Liver (tissue), 9 donors: ENCODE measurements around the gene PLAAT4. TPM values are rescaled to one million over a fixed set of nuclear protein-coding genes. Genes with fewer than 3 reads are reported as not detected.

Experiments used
- DNase-seq: peaks from one replicate; pipeline ENCODE4 v3.0.0-alpha.2; 2017; ENCODE audit warnings: low spot score
- H3K27ac ChIP-seq, 2 donors: one replicate each; pipeline ENCODE4 v1.7.0; 2013; ENCODE audit warnings: inconsistent platforms in 2 of 2, low read length in 2 of 2, control low read depth in 1 of 2, low read depth in 1 of 2, mild to moderate bottlenecking in 1 of 2
- H3K27me3 ChIP-seq, 4 donors: one replicate each; pipeline versions ENCODE4 v1.6.1 to v1.7.0; 2013; ENCODE audit warnings: low read length in 3 of 4, inconsistent platforms in 1 of 4, mild to moderate bottlenecking in 1 of 4, moderate library complexity in 1 of 4; ENCODE audit not compliant: control insufficient read depth in 4 of 4, insufficient read depth in 4 of 4
- H3K36me3 ChIP-seq, 4 donors: one replicate each; pipeline versions ENCODE4 v1.6.1 to v1.7.0; 2013; ENCODE audit warnings: low read length in 3 of 4, mild to moderate bottlenecking in 3 of 4, low read depth in 1 of 4, moderate library complexity in 1 of 4; ENCODE audit not compliant: control insufficient read depth in 4 of 4, insufficient read depth in 3 of 4
- H3K4me1 ChIP-seq, 4 donors: one replicate each; pipeline versions ENCODE4 v1.6.1 to v1.7.0; 2013; ENCODE audit warnings: low read length in 3 of 4, mild to moderate bottlenecking in 3 of 4, moderate library complexity in 1 of 4; ENCODE audit not compliant: control insufficient read depth in 4 of 4, insufficient read depth in 4 of 4
- H3K4me3 ChIP-seq, 3 donors: one replicate each; pipeline versions ENCODE4 v1.6.1 to v1.7.0; 2013; ENCODE audit warnings: low read length in 3 of 3, control low read depth in 1 of 3, low read depth in 1 of 3, mild to moderate bottlenecking in 1 of 3
- H3K9ac ChIP-seq, 2 donors: one replicate each; pipeline ENCODE4 v1.7.0; 2013; ENCODE audit warnings: low read length in 2 of 2, mild to moderate bottlenecking in 2 of 2, moderate library complexity in 2 of 2, control low read depth in 1 of 2, low read depth in 1 of 2
- H3K9me3 ChIP-seq, 4 donors: one replicate each; pipeline versions ENCODE4 v1.6.1 to v1.7.0; 2013; ENCODE audit warnings: low read length in 3 of 4; ENCODE audit not compliant: control insufficient read depth in 4 of 4
- ATF3 ChIP-seq: IDR thresholded peaks from 2 replicates; pipeline ENCODE4 v1.6.1; 2016; ENCODE audit warnings: antibody characterized with exemption
- CTCF ChIP-seq: fragments of 150-350 bp; IDR thresholded peaks from 2 replicates; pipeline ENCODE4 v1.5.1; 2017; ENCODE audit warnings: improper control_type of control experiment, low read depth, low read length; ENCODE audit not compliant: missing input control
- FOXA1 ChIP-seq: IDR thresholded peaks from 2 replicates; pipeline ENCODE4 v1.6.1; 2016; ENCODE audit warnings: antibody characterized with exemption
- FOXA2 ChIP-seq: IDR thresholded peaks from 2 replicates; pipeline ENCODE4 v1.6.1; 2016; ENCODE audit warnings: antibody characterized with exemption
- GABPA ChIP-seq, 2 donors: IDR thresholded peaks in 1 of 2; conservative IDR thresholded peaks in 1 of 2; 2 replicates each; pipeline ENCODE4 v1.6.1; 2016; ENCODE audit warnings: antibody characterized with exemption in 2 of 2, mild to moderate bottlenecking in 1 of 2, moderate library complexity in 1 of 2
- HNF4A ChIP-seq, 2 donors: conservative IDR thresholded peaks; 2 replicates each; pipeline ENCODE4 v1.6.1; 2016; ENCODE audit warnings: antibody characterized with exemption in 2 of 2, mild to moderate bottlenecking in 2 of 2
- HNF4G ChIP-seq: IDR thresholded peaks from 2 replicates; pipeline ENCODE4 v1.6.1; 2016; ENCODE audit warnings: antibody characterized with exemption
- JUND ChIP-seq, 2 donors: IDR thresholded peaks; 2 replicates each; pipeline ENCODE4 v1.6.1; 2016; ENCODE audit warnings: antibody characterized with exemption in 2 of 2
- MAX ChIP-seq: IDR thresholded peaks from 2 replicates; pipeline ENCODE4 v1.6.1; 2016; ENCODE audit warnings: antibody characterized with exemption
- NR2F2 ChIP-seq: IDR thresholded peaks from 2 replicates; pipeline ENCODE4 v1.6.1; 2016; ENCODE audit warnings: antibody characterized with exemption
- RAD21 ChIP-seq, 2 donors: IDR thresholded peaks; 2 replicates each; pipeline ENCODE4 v1.6.1; 2016; ENCODE audit warnings: antibody characterized with exemption in 2 of 2, mild to moderate bottlenecking in 2 of 2
- REST ChIP-seq: IDR thresholded peaks from 2 replicates; pipeline ENCODE4 v1.6.1; 2016; ENCODE audit warnings: antibody characterized with exemption, mild to moderate bottlenecking
- RXRA ChIP-seq, 2 donors: IDR thresholded peaks; 2 replicates each; pipeline ENCODE4 v1.6.1; 2017 to 2018; ENCODE audit warnings: antibody characterized with exemption in 2 of 2, mild to moderate bottlenecking in 1 of 2
- SP1 ChIP-seq: IDR thresholded peaks from 2 replicates; pipeline ENCODE4 v1.6.1; 2018; ENCODE audit warnings: antibody characterized with exemption, mild to moderate bottlenecking
- YY1 ChIP-seq: IDR thresholded peaks from 2 replicates; pipeline ENCODE4 v1.6.1; 2016; ENCODE audit warnings: antibody characterized with exemption, mild to moderate bottlenecking
- ZBTB33 ChIP-seq: IDR thresholded peaks from 2 replicates; pipeline ENCODE4 v1.6.1; 2016; ENCODE audit warnings: antibody characterized with exemption
- whole genome bisulfite sequencing: extraction: QIAGEN DNeasy Blood & Tissue Kit; methylation state at CpG from one replicate; pipeline ENCODE4 v1.1.7; 2013; 5-methylcytosine and 5-hydroxymethylcytosine counted together
- polyA plus RNA-seq, 2 donors: library from polyadenylated mRNA; stranded (reverse) in 1 of 2; unstranded in 1 of 2; fragments of 200-250 nt in 1 of 2; fragments of >200 nt in 1 of 2; fragmentation: Nextera tagmentation in 1 of 2; extraction: Ambion mirVana in 1 of 2; gene quantifications; one replicate each; pipeline versions ENCODE4 v1.2.1 to v1.2.3, GENCODE V29; 2013 to 2015
- total RNA-seq, 2 donors: library from RNA; depleted of rRNA; stranded (reverse); fragments of >200 nt; gene quantifications; one replicate each; pipeline ENCODE4 v1.2.3, GENCODE V29; 2014
- donor health status: healthy.
- donor health status: healthy.
- donor health status: healthy.
- donor health status: healthy.
- donor health status: healthy.

The PLAAT4 gene
- total and polyA plus RNA-seq, 4 donors, result 4.4 to 86.4 (median 44.8) TPM

- Histone ChIP-seq H3K27ac (no peak within 1 kb of the TSS), H3K27me3 (no peaks in the 10 kb centered on the region), H3K4me1 (peaks cover 3 to 15% (median 8%) of the 10 kb centered on the region in 4 donors), H3K9me3 (no peaks in the 10 kb centered on the region), H3K4me3 (no peak within 1 kb of the TSS), H3K9ac (no peak within 1 kb of the TSS), H3K36me3 (no peaks in the 10 kb centered on the region)
- 65% methylated on average over 13 of the region's 13 CpGs for WGBS
- DNase-seq, result no peak
- TF ChIP-seq MAX, result no peak
- no peak for TF ChIP-seq CTCF
- TF ChIP-seq FOXA1, result no peak
- peak in 1 of 2 donors; percentile 32 for TF ChIP-seq RXRA (IDR thresholded peaks at IDR 0.05)
- TF ChIP-seq REST, result no peak
- no peak for TF ChIP-seq JUND (IDR thresholded peaks at IDR 0.05)
- TF ChIP-seq HNF4G, result no peak
- TF ChIP-seq YY1, result no peak
- peak; percentile 48 to 67 for TF ChIP-seq HNF4A (conservative IDR thresholded peaks at IDR 0.05)
- no peak for TF ChIP-seq RAD21 (IDR thresholded peaks at IDR 0.05)
- TF ChIP-seq ZBTB33, result no peak
- TF ChIP-seq GABPA (IDR thresholded peaks at IDR 0.05 in 1 of 2, conservative IDR thresholded peaks at IDR 0.05 in 1 of 2), result no peak
- TF ChIP-seq SP1, result no peak
- TF ChIP-seq NR2F2, result no peak
- TF ChIP-seq FOXA2, result no peak
- no peak for TF ChIP-seq ATF3
These were observed 26.8 kb downstream of the PLAAT4 start, which contains the start of gene PLAAT2 for GRCh38 chr11:63563201-63564055. Gene PLAAT2, minus strand, starts transcription at chr11:63563379. Its CDS starts 55 bp downstream, at chr11:63563324.
